NOMO-1 (cell line): ENCODE data around the gene SELENOO.

Experiments used
- DNase-seq, 2 experiments: peaks; one replicate each; lab custom pipeline; 2025; ENCODE audit not compliant: unreplicated experiment in 2 of 2; lab: John Stamatoyannopoulos, UW

SELENOO gene

DNA sequence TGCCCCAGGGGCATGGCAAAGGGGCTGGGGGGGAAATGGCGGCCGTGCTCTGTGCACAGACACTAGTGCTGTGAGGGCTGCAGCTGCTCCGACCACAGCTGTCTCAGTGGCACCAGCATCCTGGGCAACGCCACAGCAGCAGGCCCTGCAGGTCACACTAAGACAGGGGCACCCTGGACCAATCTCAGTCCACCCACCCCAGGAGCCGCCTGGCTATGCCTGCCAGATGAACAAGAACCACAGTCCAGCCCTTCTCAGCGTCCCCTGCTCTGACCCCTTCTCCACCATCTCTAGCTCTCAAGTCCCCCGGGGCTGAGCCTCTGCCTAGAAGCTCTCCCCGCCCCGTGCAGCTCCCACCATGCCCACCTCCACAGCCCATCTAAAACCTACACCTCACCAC, 27.6 kb downstream of the SELENOO start:
- no peak for DNase-seq

DNA sequence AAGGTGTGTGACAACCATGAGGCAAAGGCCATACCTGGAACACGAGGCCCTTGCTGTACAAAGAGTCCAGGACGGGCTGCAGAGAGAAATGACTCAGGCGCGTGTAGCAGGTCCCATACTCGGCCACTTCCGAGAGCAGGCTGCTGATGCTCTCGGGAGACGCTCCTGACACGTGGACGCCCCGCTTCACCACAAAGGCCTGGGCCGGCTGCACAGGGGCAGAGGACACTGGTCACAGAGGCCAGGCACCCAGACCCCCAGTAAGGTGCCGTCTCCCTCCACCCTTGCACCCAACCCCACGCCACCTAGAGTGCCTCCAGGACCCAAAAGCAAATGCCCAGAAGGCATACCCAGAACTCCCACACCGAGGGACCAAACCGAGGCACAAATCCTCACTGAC, 28.6 kb downstream of the SELENOO start:
- no peak for DNase-seq

DNA sequence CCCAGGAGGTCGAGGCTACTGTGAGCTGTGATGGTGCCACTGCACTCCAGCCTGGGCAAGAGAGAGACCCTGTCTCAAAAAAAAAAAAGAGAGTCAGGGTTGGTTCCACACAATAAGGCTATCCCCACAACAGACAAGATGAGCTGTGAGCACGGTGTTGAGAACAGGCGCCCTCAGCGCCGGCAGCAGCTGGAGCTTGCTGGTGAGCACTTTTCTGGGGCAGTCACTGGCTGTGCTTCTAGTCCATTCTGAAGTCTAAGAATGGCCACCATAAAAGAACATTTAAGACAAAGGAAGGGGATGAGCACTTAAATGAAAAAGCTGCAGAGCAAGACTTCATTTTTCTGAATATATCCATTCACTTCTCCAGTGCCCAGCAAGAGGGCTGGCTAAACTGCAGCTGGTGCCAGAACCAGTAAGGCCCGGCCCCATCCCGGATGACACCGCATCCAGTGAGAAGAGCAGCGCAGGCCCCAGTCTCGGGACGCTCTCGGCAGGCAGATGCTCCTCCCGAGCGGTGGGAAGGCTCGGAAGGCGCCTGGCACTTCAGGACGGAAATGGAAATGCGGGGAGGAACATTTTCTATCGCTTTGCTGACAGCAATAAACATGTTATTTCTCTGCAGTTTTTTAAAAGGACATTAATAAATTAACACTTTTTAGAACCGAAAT, 31.8 kb downstream of the SELENOO start:
- DNase-seq: no peak

DNA sequence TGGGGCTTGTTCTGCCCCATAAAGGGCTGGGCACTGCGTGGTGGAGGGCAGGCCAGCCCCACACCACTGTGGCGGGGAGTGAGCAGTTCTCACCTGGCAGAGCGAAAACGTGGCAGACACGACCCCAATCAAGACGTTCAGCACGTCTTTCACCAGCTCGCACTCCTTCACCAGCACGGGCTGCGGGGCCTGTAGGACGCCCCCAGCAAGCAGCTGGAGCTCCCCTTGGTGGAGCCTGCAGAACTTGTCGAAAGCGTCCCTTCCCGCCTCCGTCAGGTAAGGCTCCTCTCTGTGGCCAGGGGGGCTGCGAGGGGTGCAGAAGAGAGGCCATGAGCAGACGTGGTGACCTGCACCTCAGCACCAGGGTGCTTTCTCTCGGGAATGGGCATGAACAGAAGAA, 32.4 kb downstream of the SELENOO start:
- no peak for DNase-seq

DNA sequence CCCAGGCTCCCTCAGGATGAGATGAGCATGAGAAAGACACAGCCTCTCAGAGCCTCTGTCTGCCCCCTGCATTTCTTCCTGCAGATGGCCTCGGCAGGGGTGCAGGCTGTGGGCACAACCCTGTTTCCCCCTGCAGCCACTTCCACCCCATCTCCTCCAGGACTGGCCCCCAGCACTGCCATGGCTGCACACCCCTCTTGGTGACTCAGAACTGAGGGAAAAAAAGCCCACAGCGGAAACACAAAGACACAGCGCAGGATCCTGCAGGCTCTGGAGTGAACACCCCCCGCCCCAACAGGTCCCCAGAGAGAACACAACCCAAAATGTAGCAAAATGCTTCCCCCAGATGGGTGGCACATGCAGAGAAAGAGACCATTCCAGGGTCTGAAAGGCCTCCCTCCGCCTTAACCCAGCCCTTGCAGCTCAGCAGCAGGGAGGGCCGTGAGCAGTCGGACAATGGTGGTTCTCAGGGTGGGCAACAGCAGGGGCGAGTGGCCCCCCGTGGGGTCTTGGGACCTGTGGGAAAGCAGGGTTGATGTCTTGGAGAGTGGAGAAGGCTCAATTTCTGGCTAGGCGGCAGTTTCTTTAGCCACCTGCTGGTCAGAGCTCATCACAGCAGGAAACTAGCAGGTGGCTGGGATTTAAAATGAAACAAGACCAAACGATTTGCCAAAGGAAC, 36.1 kb downstream of the SELENOO start:
- no peak for DNase-seq

DNA sequence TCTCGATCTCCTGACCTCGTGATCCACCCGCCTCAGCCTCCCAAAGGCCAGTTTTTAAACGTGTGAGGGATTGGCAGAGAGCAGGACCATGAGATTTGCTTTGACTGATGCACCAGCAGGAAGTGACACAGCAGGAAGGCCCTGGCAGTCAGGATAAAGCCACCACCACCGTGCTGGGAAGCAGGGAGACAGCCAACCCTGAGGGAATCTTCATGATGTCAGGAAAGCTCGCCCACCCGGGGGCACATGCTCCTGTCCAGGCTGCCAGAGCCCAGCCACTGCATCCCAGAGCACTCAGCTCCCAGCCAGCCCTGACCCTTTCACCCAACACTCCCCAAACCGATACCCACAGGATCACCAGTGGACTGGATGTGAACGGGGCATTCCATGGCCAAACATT, 37.9 kb downstream of the SELENOO start:
- no peak for DNase-seq

DNA sequence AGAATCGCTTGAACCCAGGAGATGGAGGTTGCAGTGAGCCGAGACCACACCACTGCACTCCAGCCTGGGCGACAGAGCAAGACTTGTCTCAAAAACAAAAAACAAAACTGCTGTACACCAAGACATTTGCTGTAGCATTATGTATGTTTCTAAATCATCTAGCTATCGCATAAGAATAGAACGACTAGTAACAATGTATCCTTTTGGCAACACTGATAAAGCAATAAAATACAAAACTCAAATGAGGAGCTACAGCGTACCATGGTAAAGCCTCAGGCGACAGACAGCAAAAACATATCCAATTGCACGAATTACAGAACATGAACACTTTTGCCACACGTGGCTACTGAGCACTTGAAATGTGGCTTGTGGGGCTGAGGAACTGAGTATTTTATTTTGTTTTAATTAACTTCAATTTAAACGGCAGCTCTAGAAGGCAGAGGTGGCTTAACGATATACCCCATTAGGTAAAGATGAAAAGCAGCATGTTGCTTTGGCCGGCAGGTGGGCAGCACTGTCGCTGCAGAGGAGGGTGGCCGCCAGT, 41.7 kb downstream of the SELENOO start:
- DNase-seq: no peak

DNA sequence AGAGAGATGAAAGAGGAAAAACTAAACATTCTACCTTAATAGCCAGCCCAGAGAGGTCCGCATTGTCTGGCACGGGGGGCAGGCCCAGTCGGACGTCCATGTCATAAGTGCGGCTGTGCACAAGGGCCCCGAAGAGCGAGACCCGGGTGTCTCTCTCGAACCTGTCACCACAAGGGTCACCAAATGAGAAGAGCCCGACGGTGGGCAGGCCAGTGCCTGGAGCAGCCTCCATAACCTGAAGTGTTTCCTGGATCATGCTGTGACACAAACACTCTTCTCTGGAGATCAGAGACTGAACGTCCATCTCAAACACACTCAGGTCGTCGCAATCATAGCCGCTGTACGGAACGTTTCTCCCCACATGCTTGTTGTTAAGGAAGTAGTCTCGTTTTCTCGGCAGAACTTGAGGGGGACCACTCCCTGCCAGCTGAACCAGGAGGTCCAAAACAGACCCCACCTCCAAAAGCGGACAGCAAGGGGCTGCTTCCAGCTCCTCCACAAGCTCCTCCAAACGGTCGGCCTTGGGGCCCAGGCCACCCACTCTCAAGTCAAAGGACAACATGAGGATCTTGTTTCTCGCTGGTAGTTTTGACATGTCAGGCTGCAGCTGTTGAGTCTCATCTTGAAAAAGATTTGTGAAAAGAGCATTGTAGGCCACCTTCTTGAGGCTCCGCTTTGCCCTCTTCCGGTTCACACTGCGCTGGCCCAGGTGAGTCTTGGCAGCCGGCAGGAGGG, 43.0 kb downstream of the SELENOO start:
- peak in 1 of 2 experiments; percentile 44 for DNase-seq

DNA sequence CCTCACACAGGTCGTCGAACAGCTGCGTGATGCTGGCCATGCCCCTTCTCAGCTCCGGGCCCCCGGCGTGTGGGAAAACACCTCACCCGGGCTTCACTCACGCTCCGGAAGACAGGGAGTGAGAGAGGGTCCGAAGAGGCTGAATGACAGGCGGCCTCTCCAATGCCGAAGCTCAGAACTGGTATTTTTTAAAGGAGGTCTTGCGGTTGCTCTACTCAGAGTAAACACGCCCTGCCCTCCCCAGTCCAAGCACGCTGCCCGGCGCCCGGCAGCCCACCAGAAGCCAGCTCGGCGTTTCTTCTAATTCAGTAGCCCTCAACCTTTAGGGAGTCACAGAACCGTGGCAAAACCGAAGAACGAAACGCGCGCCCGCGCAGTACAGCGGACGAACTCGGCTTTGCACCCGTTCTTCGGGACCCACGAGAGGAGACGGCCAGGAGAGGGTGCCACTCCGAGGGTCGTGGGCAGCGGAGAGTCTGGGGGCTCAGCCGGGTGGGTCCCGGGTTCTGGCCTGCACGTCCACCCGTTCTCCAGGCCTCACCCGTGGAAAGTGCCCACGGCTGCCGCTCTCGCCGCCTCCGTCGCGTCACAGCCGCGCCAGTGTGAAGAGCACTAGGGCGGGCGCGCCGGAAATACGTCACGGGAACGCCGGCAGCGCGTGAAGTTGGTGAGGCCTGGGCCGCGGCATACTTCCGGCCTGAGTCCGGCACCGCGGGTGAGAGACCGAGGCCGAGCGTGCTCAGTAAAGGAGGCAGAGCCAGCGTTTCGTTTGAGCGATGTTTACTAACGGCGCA, 43.8 kb downstream of the SELENOO start, which contains the start of gene TUBGCP6:
Gene TUBGCP6 (minus strand): TSS at position 604 of the 794 bp plus-strand sequence. CDS start 564 bp downstream, at position 40.
- peak; percentile 84 to 94 for DNase-seq

DNA sequence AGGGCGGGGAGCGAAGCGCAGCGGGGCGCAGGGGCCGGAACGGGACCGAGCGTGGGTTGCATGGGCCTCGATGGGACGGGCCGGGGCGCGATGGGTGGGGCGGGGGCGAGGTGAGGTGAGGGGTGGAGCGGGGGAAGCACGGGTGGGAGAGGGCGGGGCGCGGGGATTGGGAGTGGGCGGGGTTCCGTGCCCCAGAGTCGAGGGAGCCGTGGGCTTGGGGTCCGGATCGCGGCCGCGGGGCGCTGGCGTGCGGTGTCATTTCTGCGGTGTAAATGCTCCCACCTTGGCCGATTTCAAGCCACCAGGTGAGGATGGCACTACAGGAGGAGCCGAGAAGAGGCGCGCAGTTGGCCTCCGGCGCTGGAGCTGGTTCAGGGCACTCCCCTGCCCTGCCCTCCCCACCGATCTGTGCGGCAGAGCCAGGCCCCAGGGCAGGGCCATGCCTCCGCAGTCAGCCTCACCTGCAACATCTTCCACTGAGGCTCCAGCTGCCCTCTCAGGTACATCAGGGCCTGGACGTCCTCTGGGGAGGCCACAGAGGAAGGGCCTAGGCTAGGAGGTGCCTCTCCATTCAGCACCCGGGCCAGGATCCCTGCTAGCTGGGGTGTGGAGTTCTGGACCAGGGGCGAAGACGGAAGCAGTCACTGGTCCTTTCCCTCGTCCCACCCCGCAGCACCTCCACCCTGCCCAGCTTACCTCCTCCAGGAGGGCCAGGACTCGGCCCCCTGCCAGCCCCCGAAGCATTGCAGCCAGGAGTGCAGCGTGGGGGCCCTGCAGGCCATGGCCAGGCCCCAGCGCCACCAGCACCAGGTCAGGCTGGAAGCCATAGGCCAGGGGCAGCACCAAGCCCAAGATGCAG, 44.6 kb downstream of the SELENOO start:
- no peak for DNase-seq

DNA sequence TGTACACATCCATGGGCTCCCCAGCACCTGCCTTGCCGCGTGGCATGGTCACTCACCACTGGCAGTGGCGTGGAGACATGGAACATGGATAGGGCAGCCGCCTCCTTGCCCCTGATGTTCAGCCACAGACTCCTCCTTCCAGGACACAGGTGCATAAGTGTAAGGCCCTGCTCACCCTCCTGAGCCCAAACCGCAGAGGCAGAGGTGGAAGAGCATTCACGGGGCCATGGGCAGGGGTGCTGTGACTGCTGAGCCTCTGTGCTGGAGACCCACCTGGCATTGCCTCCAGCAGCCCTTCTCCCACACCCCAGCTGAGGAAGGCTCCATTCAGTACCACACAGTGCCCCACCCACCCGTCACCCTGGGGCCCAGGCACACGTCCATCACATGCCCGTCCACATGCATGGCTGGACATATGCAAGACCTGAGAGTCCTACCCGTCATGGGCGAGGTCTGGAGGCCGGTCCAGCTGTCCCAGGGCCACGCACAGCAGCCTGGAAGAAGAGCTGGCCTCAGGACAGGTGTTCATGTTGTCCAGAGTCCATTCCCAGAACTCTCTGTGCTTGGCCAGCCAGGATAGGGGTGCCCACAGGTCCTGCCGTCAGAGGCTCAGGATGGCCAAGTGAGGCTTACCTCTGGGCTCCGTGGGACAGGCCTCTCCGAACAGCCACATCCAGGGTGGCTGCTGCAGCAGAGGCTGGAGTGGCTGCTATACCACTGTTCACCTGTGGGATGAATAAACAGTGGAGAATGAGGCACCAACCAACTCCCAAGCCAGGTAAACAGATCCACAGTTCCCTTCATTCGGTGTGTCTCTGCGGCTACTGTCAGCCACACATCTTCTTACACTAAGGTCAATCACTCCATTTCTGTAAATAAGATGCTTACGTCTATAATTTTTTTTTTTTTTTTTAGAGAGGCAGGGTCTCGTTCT, 45.7 kb downstream of the SELENOO start:
- no peak for DNase-seq

DNA sequence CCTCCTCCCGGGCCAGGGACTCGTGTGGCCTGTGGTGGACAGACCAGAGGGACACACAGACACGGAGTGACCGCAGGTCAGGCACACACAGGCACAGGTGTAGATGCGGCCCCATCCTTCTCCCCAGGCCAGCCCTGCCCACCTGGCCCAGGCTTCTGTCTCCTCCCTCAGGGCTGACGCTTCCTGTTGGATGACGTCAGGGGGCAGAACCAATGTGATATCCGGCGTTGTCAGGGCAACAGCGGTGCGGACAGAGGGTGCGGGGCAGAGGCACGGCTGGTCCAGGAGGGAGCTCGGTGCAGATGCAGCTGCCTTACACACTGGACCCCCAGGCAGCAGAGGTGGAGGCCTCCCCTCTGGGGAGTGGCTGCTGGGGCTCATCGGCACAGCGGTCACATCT, 46.9 kb downstream of the SELENOO start:
- DNase-seq: peak in 1 of 2 experiments; percentile 26

DNA sequence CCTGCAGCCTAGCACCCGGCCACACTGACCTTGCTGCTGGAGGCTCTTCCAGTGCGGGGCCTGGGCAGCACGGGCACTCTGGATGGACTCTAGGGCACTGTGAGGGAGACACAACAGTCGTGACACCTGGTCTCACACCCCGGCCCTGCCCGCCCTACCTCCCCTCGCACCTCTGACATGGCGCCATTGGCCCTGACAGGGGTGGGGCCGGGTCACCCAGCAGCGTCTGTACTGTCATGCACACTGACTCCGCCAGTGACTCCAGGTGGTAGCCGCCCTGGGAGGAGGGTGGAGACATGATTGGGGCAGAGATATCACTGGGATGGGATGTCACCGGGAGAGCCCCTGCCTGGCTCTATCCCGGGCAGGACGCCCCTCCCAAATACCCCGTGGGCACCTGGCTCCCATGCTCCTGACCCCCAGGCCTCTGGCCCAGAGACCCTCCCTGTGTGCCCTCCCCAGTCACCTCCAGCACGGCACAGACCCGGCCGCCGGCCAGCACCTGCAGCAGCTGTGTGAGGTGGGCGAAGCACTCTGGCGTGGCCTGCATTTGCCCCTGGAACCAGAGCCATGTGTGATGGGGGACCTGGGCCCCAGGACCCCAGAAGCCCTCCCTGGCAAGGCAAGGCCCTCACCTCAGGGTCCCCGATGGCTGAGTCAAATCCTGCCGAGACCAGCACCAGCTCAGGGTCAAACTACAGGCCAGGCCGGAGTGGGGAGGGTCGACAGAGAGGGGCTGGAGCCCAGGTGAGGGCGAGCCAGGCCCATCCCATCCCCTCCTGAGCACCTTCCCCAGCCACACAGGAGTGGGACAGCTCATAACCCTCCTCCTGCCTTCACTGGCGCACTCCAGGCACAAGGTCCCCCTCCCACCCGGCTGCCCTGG, 47.6 kb downstream of the SELENOO start:
- no peak for DNase-seq

DNA sequence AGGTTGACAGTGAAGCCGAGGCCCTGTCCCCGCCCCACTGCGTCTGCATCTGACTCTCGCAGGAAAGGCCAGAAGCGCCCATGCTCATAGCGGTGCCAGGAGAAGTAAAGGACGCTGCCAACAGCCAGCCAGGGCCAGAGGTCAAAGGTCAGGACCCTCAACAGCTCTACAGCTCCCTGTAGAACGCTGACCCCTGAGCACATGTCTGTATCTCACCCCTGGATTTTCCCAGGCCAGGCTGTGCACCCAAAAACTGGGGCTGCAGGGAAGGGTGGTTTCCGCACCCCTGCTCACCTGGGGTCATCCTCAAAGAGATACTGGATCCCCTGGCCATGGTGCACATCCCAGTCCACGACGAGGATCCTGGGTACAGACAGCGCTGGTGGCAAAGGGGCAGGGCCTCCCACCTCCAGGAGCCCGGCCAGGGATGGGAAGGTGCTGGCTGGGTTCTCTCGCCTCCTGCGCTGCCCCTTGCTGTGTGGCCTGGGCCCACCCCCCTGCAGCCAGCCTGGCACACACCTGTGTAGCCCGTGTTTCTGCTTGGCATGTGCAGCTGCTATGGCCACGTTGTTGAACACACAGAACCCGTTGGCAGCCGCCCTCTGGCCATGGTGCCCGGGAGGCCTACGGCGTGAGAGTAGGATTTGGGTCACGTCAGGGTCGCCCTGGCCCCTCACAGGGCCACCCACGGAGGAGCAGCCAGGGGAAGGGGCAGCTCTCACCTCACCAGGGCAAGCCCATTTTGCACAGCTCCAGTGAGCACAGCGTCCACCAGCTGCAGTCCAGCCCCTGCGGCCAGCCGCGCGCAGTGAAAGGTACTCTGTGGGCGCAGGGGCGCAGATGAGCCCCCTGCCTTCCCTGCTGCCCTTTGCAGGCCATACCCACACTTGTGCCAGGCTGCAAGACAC, 48.8 kb downstream of the SELENOO start:
- no peak for DNase-seq

DNA sequence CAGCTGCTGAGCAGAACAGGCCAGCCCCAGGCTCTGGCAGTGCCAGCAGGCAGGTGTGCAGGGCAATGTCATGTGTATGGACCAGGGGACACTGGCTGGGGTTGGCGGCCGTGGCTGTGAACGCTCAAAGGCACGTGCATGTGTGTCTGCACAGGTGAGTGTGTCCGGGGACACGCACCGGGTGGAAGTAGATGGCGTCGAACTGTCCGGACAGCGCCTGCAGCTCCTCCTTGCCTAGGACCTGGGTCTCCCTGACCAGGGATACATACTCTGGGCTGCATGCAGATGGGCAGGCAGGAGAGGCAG, 49.4 kb downstream of the SELENOO start:
- DNase-seq: no peak

DNA sequence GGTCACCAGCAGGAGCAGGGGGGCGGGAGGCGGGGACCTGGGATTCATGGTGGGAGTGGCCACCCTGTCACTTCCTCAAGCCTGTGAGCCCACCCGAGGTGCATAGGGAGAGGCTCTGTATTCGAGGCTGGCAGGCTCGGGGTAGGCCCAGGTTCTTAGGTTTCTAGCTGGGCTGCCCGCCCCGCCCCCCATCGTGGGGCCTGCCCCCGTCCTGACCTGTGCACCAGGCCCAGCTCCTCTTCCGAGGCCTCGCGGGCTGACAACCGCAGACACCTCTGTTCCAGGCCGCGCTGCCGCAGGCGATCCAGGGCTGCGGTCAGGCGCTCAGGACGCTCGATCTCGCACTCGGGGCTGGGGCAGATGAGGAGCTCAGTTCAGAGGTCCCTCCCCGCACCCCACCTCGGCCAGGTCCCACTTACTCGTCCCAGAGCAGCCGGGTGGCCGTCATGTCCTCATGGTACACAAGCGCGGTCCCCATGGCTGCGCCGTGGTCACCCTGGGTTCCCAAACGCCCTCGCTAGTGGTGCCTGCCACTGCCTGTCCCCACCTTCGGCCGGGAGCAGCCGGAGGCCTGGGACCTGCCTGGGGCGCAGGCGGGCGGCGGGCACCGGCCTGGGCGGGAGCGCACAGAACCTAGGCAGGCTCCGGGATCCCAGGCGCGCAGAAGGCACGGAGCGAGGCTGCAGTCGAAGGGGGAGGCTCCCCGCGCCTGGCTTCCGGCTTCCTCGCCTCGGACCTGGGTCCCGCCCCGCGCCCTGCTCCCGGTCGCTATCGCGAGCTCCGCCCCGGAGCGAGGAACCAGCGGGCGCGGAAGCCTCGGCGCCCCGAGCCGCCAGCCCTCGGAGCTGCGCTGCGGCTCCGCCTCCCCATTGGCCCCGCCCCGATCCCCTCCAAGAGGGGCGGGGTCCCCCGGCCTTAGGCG, 50.0 kb downstream of the SELENOO start, which contains the start of gene HDAC10:
Gene HDAC10 (minus strand): TSS at position 711 of the 922 bp plus-strand sequence. CDS start 233 bp downstream, at position 478.
- peak; percentile 81 to 87 for DNase-seq
